ENCODE data around the gene SLC46A2.

GRCh38 chr9:112858005-112858404 lies 32.7 kb downstream of the SLC46A2 start:
- TF ChIP-seq, protein P1, sequence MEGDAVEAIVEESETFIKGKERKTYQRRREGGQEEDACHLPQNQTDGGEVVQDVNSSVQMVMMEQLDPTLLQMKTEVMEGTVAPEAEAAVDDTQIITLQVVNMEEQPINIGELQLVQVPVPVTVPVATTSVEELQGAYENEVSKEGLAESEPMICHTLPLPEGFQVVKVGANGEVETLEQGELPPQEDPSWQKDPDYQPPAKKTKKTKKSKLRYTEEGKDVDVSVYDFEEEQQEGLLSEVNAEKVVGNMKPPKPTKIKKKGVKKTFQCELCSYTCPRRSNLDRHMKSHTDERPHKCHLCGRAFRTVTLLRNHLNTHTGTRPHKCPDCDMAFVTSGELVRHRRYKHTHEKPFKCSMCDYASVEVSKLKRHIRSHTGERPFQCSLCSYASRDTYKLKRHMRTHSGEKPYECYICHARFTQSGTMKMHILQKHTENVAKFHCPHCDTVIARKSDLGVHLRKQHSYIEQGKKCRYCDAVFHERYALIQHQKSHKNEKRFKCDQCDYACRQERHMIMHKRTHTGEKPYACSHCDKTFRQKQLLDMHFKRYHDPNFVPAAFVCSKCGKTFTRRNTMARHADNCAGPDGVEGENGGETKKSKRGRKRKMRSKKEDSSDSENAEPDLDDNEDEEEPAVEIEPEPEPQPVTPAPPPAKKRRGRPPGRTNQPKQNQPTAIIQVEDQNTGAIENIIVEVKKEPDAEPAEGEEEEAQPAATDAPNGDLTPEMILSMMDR (IDR thresholded peaks at IDR 0.05) = no peak
- no peak for TF ChIP-seq POLR2A (IDR thresholded peaks at IDR 0.05)

All from Peyer's patch (tissue), 4 donors.